H1 (cell line): Measurements from ENCODE around the gene SSTR3. TPM values are rescaled to one million over a fixed set of nuclear protein-coding genes. Genes with fewer than 3 reads are reported as not detected.

Source experiments
- CTCF ChIA-PET: fragments of 300-600 bp; sonication (Branson Sonifier 250); formaldehyde crosslinking; loops from one replicate; lab custom pipeline; 2021; ENCODE audit not compliant: partially characterized antibody; lab: Charles Lee
- POLR2A ChIA-PET: fragments of 300-600 bp; sonication (Branson Sonifier 250); formaldehyde crosslinking; loops from one replicate; lab custom pipeline; 2021; ENCODE audit warnings: inconsistent platforms; ENCODE audit not compliant: partially characterized antibody; lab: Charles Lee
- DNase-seq, 2 experiments: peaks; one replicate each; pipeline versions ENCODE4 v3.0.0 to v3.0.0-alpha.2; 2010 to 2022; ENCODE audit warnings: low spot score in 2 of 2, low read depth in 1 of 2, mixed read lengths in 1 of 2
- FAIRE-seq: peaks from 2 replicates; lab custom pipeline; 2011; peaks lifted over from hg19 to GRCh38; lab: Jason Lieb, UNC
- H2AFZ ChIP-seq: 2 replicates; pipeline ENCODE4 v1.8.1; 2012; ENCODE audit warnings: low read length, inconsistent platforms
- H2AK5ac ChIP-seq: 2 replicates; pipeline ENCODE4 v1.6.1; 2013; ENCODE audit warnings: low read depth, low read length
- H2BK120ac ChIP-seq: replicated peaks from 2 replicates; pipeline ENCODE3; 2013; ENCODE audit warnings: low read depth, low read length, inconsistent platforms
- H2BK12ac ChIP-seq: 2 replicates; pipeline ENCODE4 v1.6.1; 2013; ENCODE audit warnings: low read depth, low read length
- H2BK15ac ChIP-seq: 2 replicates; pipeline ENCODE4 v1.6.1; 2013; ENCODE audit warnings: low read length
- H2BK20ac ChIP-seq: 2 replicates; pipeline ENCODE4 v1.6.1; 2013; ENCODE audit warnings: low read length
- H2BK5ac ChIP-seq: 2 replicates; pipeline ENCODE4 v1.6.1; 2013; ENCODE audit warnings: low read depth, low read length
- H3K14ac ChIP-seq: 2 replicates; pipeline ENCODE4 v1.6.1; 2013; ENCODE audit warnings: inconsistent platforms; ENCODE audit not compliant: insufficient read length
- H3K18ac ChIP-seq: 2 replicates; pipeline ENCODE4 v1.6.1; 2013; ENCODE audit warnings: low read length; ENCODE audit errors: extremely low read depth
- H3K23ac ChIP-seq: 2 replicates; pipeline ENCODE4 v1.6.1; 2013; ENCODE audit warnings: inconsistent platforms; ENCODE audit not compliant: insufficient read length
- H3K23me2 ChIP-seq: 2 replicates; pipeline ENCODE4 v1.6.1; 2013; ENCODE audit warnings: low read depth, low read length
- H3K27ac ChIP-seq: 2 replicates; pipeline ENCODE4 v1.6.1; 2011; ENCODE audit warnings: low read depth, low read length, inconsistent platforms
- H3K27me3 ChIP-seq, 4 experiments: replicated peaks in 1 of 4; 1 replicate in 1 of 4; 2 replicates in 3 of 4; pipeline versions ENCODE4 v1.6.1 to v1.8.1; 2011 to 2013; ENCODE audit warnings: low read length in 3 of 4, mild to moderate bottlenecking in 3 of 4, inconsistent platforms in 2 of 4, mixed read lengths in 2 of 4, moderate library complexity in 1 of 4; ENCODE audit not compliant: control insufficient read depth in 3 of 4, insufficient read depth in 3 of 4; ENCODE audit errors: extremely low read depth in 1 of 4
- H3K36me3 ChIP-seq, 4 experiments: 2 replicates each; pipeline versions ENCODE4 v1.6.1 to v1.8.1; 2011 to 2013; ENCODE audit warnings: mild to moderate bottlenecking in 4 of 4, low read length in 3 of 4, moderate library complexity in 2 of 4, control low read depth in 1 of 4, inconsistent platforms in 1 of 4; ENCODE audit not compliant: insufficient read depth in 4 of 4, control insufficient read depth in 2 of 4
- H3K4ac ChIP-seq: replicated peaks from 2 replicates; pipeline ENCODE3; 2013; ENCODE audit warnings: low read length, low read depth, mixed read lengths, inconsistent platforms; ENCODE audit not compliant: insufficient read length
- H3K4me1 ChIP-seq, 4 experiments: replicated peaks in 1 of 4; 1 replicate in 1 of 4; 2 replicates in 3 of 4; pipeline versions ENCODE4 v1.6.1 to v1.8.1; 2011 to 2013; ENCODE audit warnings: low read length in 3 of 4, inconsistent platforms in 2 of 4, mixed read lengths in 1 of 4; ENCODE audit not compliant: insufficient read depth in 4 of 4, control insufficient read depth in 3 of 4
- H3K4me2 ChIP-seq, 2 experiments: 2 replicates each; pipeline versions ENCODE4 v1.6.1 to v1.8.1; 2011 to 2013; ENCODE audit warnings: low read depth in 2 of 2, low read length in 2 of 2, control low read depth in 1 of 2, inconsistent platforms in 1 of 2, mild to moderate bottlenecking in 1 of 2; ENCODE audit not compliant: insufficient read depth in 1 of 2
- H3K4me3 ChIP-seq, 4 experiments: fragments of 200-600, 300-600 bp in 1 of 4; sonication (generic), shearing (Covaris generic), sonication (Bioruptor Twin) in 1 of 4; 2 replicates each; pipeline versions ENCODE4 v1.5.1 to v1.8.1; 2011 to 2016; ENCODE audit warnings: low read length in 4 of 4, low read depth in 3 of 4, control low read depth in 2 of 4, inconsistent platforms in 2 of 4, mild to moderate bottlenecking in 2 of 4, mixed read lengths in 1 of 4, moderate library complexity in 1 of 4; ENCODE audit not compliant: insufficient read depth in 2 of 4; ENCODE audit errors: extremely low read depth in 1 of 4
- H3K56ac ChIP-seq: replicated peaks from 2 replicates; pipeline ENCODE3; 2013; ENCODE audit warnings: low read depth, mild to moderate bottlenecking, mixed read lengths, low read length, inconsistent platforms; ENCODE audit not compliant: insufficient read length
- H3K79me1 ChIP-seq: 2 replicates; pipeline ENCODE4 v1.6.1; 2013; ENCODE audit warnings: low read depth, low read length, control low read depth
- H3K79me2 ChIP-seq, 2 experiments: 2 replicates each; pipeline versions ENCODE4 v1.6.1 to v1.8.1; 2012 to 2013; ENCODE audit warnings: low read length in 2 of 2, mild to moderate bottlenecking in 2 of 2, inconsistent platforms in 1 of 2; ENCODE audit not compliant: insufficient read depth in 2 of 2, control insufficient read depth in 1 of 2
- H3K9ac ChIP-seq, 4 experiments: replicated peaks in 1 of 4; 1 replicate in 1 of 4; 2 replicates in 3 of 4; pipeline versions ENCODE4 v1.6.1 to v1.8.1; 2011 to 2013; ENCODE audit warnings: low read depth in 3 of 4, low read length in 3 of 4, control low read depth in 2 of 4, mild to moderate bottlenecking in 2 of 4, moderate library complexity in 2 of 4, inconsistent platforms in 1 of 4; ENCODE audit errors: extremely low read depth in 1 of 4
- H3K9me3 ChIP-seq, 2 experiments: 2 replicates each; pipeline versions ENCODE4 v1.6.1 to v1.8.1; 2012 to 2013; ENCODE audit warnings: mild to moderate bottlenecking in 2 of 2, moderate library complexity in 2 of 2, control low read depth in 1 of 2, inconsistent platforms in 1 of 2, low read depth in 1 of 2, low read length in 1 of 2, mixed read lengths in 1 of 2; ENCODE audit not compliant: insufficient read depth in 2 of 2
- H4K20me1 ChIP-seq, 2 experiments: replicated peaks in 1 of 2; 2 replicates each; pipeline versions ENCODE3 to v1.8.1; 2011 to 2013; ENCODE audit warnings: inconsistent platforms in 2 of 2, low read length in 2 of 2, mild to moderate bottlenecking in 1 of 2; ENCODE audit not compliant: insufficient read depth in 2 of 2, control insufficient read depth in 1 of 2
- H4K5ac ChIP-seq: 2 replicates; pipeline ENCODE4 v1.6.1; 2013; ENCODE audit warnings: low read length, low read depth, mixed read lengths, inconsistent platforms; ENCODE audit not compliant: insufficient read length
- H4K8ac ChIP-seq: 2 replicates; pipeline ENCODE4 v1.8.0; 2013; ENCODE audit warnings: mild to moderate bottlenecking, moderate library complexity, low read length, inconsistent platforms; ENCODE audit not compliant: insufficient read depth; ENCODE audit errors: extremely low read depth
- H4K91ac ChIP-seq: replicated peaks from 2 replicates; pipeline ENCODE3; 2013; ENCODE audit warnings: low read length, mixed read lengths, inconsistent platforms; ENCODE audit not compliant: insufficient read length
- CBX5 ChIP-seq: fragments of 300-800, 300-1000 bp; sonication (generic); IDR thresholded peaks from 2 replicates; pipeline ENCODE4 v1.7.1; 2016; ENCODE audit warnings: antibody characterized with exemption, low read length, low read depth
- RAD21 ChIP-seq, 2 experiments: IDR thresholded peaks in 1 of 2; conservative IDR thresholded peaks in 1 of 2; 2 replicates each; pipeline ENCODE4 v1.6.1; 2011; ENCODE audit warnings: low read depth in 2 of 2, low read length in 2 of 2, improper control_type of control experiment in 1 of 2, inconsistent platforms in 1 of 2, mild to moderate bottlenecking in 1 of 2, moderate library complexity in 1 of 2
- YY1 ChIP-seq: IDR thresholded peaks from 2 replicates; pipeline ENCODE4 v1.6.1; 2011; ENCODE audit warnings: low read depth, mild to moderate bottlenecking, low read length
- WGBS, 2 experiments: shearing (Covaris generic) in 1 of 2; methylation state at CpG; one replicate each; pipeline versions ENCODE4 v1.1.6 to v1.1.7; 2013 to 2015; ENCODE audit warnings: low lambda C conversion rate in 2 of 2, mixed read lengths in 2 of 2, inconsistent platforms in 1 of 2, low coverage in 1 of 2, missing lambda C conversion rate in 1 of 2; ENCODE audit not compliant: insufficient replicate concordance in 2 of 2, insufficient coverage in 1 of 2, insufficient read length in 1 of 2; ENCODE audit errors: extremely low coverage in 1 of 2, missing lambda C conversion rate in 1 of 2; 5-methylcytosine and 5-hydroxymethylcytosine counted together
- polyA plus RNA-seq, 7 experiments: library from polyadenylated mRNA; depleted of rRNA in 3 of 7; stranded (reverse) in 5 of 7; unstranded in 2 of 7; fragments of >200 nt in 5 of 7; fragments of 200-250 nt in 2 of 7; gene quantifications; 1 replicate in 5 of 7; 2 replicates in 1 of 7; 4 replicates in 1 of 7; pipeline versions ENCODE4 v1.2.1 to v1.2.3, GENCODE V29; 2011 to 2013; ENCODE audit warnings: missing spikeins in 2 of 7, mixed read lengths in 2 of 7
- total RNA-seq: library from RNA; stranded (reverse); fragmentation: NEBNext Ultra II Directional; extraction: Animal tissue kit (Norgen Biotek cat#: 25700); gene quantifications from 2 replicates; pipeline ENCODE4 v1.2.1, GENCODE V29; 2021

SSTR3 gene
- total and polyA plus RNA-seq, 2 of the 8 experiments (the other 6 are each of a cell fraction or from before 2014, with no cell fraction given) = 0.22 to 0.77 TPM

GRCh38 chr22:37218771-37219411, 6.6 kb upstream of the SSTR3 start:
- Histone ChIP-seq H3K23ac (no peak overlapping the region), H2BK120ac (no peak overlapping the region), H4K20me1 (no peaks in the 10 kb centered on the region), H3K4me2 (no peak overlapping the region), H3K79me1 (no peaks in the 10 kb centered on the region), H4K91ac (no peak overlapping the region), H3K23me2 (no peaks in the 10 kb centered on the region), H2BK12ac (no peak overlapping the region), H3K27me3 (peaks cover 0 to 1% (median 0%) of the 10 kb centered on the region in 4 experiments; a peak in 3 of 7 replicates), H4K5ac (no peak overlapping the region), H3K4me1 (no peaks in the 10 kb centered on the region), H2AFZ (no peak overlapping the region), H3K79me2 (no peaks in the 10 kb centered on the region), H3K18ac (no peak overlapping the region), H3K9ac (no peak overlapping the region), H3K14ac (no peak overlapping the region), H2BK15ac (no peak overlapping the region), H3K56ac (no peak overlapping the region), H3K4me3 (no peak overlapping the region), H2AK5ac (no peak overlapping the region), H3K9me3 (no peaks in the 10 kb centered on the region; a peak in 1 of 4 replicates), H3K27ac (no peak overlapping the region), H2BK20ac (no peak overlapping the region), H3K4ac (no peak overlapping the region), H3K36me3 (no peaks in the 10 kb centered on the region), H4K8ac (no peak overlapping the region), H2BK5ac (no peak overlapping the region)
- WGBS, 2 experiments = 82% methylated on average over 7 of the region's 7 CpGs; no CpG with 5 or more reads in 1 of the 2 experiments
- FAIRE-seq (no peak), DNase-seq (no peak)
- ChIA-PET CTCF (interaction anchor here (1.2 to 4.5 kb wide), 3 partner anchors 27 to 92 kb away, joined by 3 to 26 read pairs (median 3); no protein-coding TSS in a partner anchor), POLR2A (no interaction called here)
- no peak for TF ChIP-seq RAD21 (IDR thresholded peaks at IDR 0.05 in 1 of 2, conservative IDR thresholded peaks at IDR 0.05 in 1 of 2; ENCODE audit: low read depth in 2 of 2, low read length in 2 of 2)
- no peak for TF ChIP-seq YY1
- TF ChIP-seq CBX5 = no peak
